ENCODE measurements around the gene BIN1. TPM values are rescaled to one million over a fixed set of nuclear protein-coding genes. Genes with fewer than 3 reads are reported as not detected.

The BIN1 gene
- total and polyA plus RNA-seq, 2 of the 4 experiments (the other 2 are of a cell fraction), result 18.1 to 25.7 TPM

GRCh38 chr2:127011796-127012195 is 95.2 kb downstream of the BIN1 start:
- Histone ChIP-seq H4K5ac (ENCODE audit: low read depth, low read length) (no peak overlapping the region), H2AFZ (replicated peaks; ENCODE audit: low read length, poor library complexity) (no peak overlapping the region), H2BK20ac (ENCODE audit: low read depth, low read length) (no peak overlapping the region), H3K56ac (ENCODE audit: extremely low read depth, insufficient read depth, low read length) (no peak overlapping the region), H2BK5ac (ENCODE audit: low read depth, low read length, poor library complexity, severe bottlenecking) (no peak overlapping the region), H3K4ac (ENCODE audit: low read depth, low read length) (no peak overlapping the region), H3K9me1 (ENCODE audit: insufficient read depth, low read length) (peaks cover 14% of the 10 kb centered on the region), H3K27me3 (ENCODE audit: control insufficient read depth, insufficient read depth, low read length) (peaks cover 6% of the 10 kb centered on the region), H3K4me3 (ENCODE audit: insufficient read depth, low read depth, low read length) (no peak overlapping the region), H3K9ac (ENCODE audit: low read depth, low read length) (no peak overlapping the region), H3K18ac (ENCODE audit: low read depth, low read length) (no peak overlapping the region), H3K79me1 (ENCODE audit: low read depth in 1 of 2, low read length in 2 of 2) (no peaks in the 10 kb centered on the region), H3K36me3 (ENCODE audit: control insufficient read depth, insufficient read depth, low read length) (no peaks in the 10 kb centered on the region), H3K9me3 (ENCODE audit: control insufficient read depth, insufficient read depth, low read length) (no peaks in the 10 kb centered on the region), H2AK9ac (replicated peaks; ENCODE audit: low read depth, low read length, poor library complexity) (no peak overlapping the region), H2BK120ac (ENCODE audit: low read depth, low read length) (no peak overlapping the region), H4K20me1 (ENCODE audit: insufficient read depth, low read length) (no peaks in the 10 kb centered on the region), H4K91ac (ENCODE audit: insufficient read depth, low read depth, low read length) (no peak overlapping the region), H3K14ac (replicated peaks; ENCODE audit: low read depth, low read length) (no peak overlapping the region), H4K8ac (ENCODE audit: low read depth in 2 of 2, low read length in 2 of 2) (no peak overlapping the region), H3K23ac (ENCODE audit: low read depth, low read length) (no peak overlapping the region), H2AK5ac (ENCODE audit: low read depth, low read length) (no peak overlapping the region; the same call in 1 of the 2 replicates), H3K4me1 (ENCODE audit: control insufficient read depth, insufficient read depth, low read length) (peaks cover 17% of the 10 kb centered on the region), H3K4me2 (ENCODE audit: low read depth, low read length) (no peak overlapping the region), H3K27ac (ENCODE audit: insufficient read depth, low read length) (no peak overlapping the region), H2BK15ac (ENCODE audit: low read depth, low read length) (no peak overlapping the region)
- ATAC-seq (ENCODE audit: low read depth) (no peak), DNase-seq (no peak)
- 60% methylated on average over 1 of the region's 8 CpGs; no CpG with 5 or more reads in 1 of the 2 experiments for WGBS, 2 experiments (ENCODE audit: extremely low coverage in 2 of 2, insufficient read length in 1 of 2)
- ChIA-PET CTCF (no interaction called here), POLR2A (ENCODE audit: unreplicated experiment) (no interaction called here)
- dilution Hi-C loops (cut with HindIII; ENCODE audit: low sequenced_read_pairs, unreplicated experiment), result no loop called here
- in situ Hi-C loops (cut with MboI; ENCODE audit: low sequenced_read_pairs), result no loop called here
- intact Hi-C loops (cut with micrococcal nuclease), result no loop called here
- no TSS peak for BruUV-seq (replicated peaks)
- TF ChIP-seq CEBPB (IDR thresholded peaks at IDR 0.05; ENCODE audit: low read depth, low read length), result no peak
- TF ChIP-seq RAD21 (IDR thresholded peaks at IDR 0.05; ENCODE audit: low read length), result no peak
- no peak for TF ChIP-seq SMC3 (IDR thresholded peaks at IDR 0.05; ENCODE audit: low read depth, low read length)
- TF ChIP-seq MAFK (IDR thresholded peaks at IDR 0.05; ENCODE audit: low read depth, low read length), result no peak
- no peak for TF ChIP-seq POLR2A (IDR thresholded peaks at IDR 0.05; ENCODE audit: low read depth, low read length)
- no peak for TF ChIP-seq FOS (IDR thresholded peaks at IDR 0.05; ENCODE audit: low read depth, low read length)
- TF ChIP-seq BHLHE40 (IDR thresholded peaks at IDR 0.05; ENCODE audit: low read depth, low read length), result no peak
- no peak for TF ChIP-seq NFE2L2 (IDR thresholded peaks at IDR 0.05; ENCODE audit: low read depth, low read length)
- no peak for TF ChIP-seq RCOR1 (IDR thresholded peaks at IDR 0.05; ENCODE audit: insufficient replicate concordance, low read length)
- no peak for TF ChIP-seq CTCF (conservative IDR thresholded peaks at IDR 0.05; ENCODE audit: low read depth, low read length)
- no peak for TF ChIP-seq RFX5 (IDR thresholded peaks at IDR 0.05; ENCODE audit: low read depth, low read length)
- no peak for TF ChIP-seq CHD1 (IDR thresholded peaks at IDR 0.05; ENCODE audit: low read depth, low read length)
- no peak for TF ChIP-seq MXI1 (IDR thresholded peaks at IDR 0.05; ENCODE audit: borderline replicate concordance, low read depth, low read length)
- TF ChIP-seq, protein P1, sequence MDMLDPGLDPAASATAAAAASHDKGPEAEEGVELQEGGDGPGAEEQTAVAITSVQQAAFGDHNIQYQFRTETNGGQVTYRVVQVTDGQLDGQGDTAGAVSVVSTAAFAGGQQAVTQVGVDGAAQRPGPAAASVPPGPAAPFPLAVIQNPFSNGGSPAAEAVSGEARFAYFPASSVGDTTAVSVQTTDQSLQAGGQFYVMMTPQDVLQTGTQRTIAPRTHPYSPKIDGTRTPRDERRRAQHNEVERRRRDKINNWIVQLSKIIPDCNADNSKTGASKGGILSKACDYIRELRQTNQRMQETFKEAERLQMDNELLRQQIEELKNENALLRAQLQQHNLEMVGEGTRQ (IDR thresholded peaks at IDR 0.05; ENCODE audit: low read depth, low read length), result no peak

All from IMR-90 (cell line).